Activated CD4-positive, alpha-beta memory T cell treated with anti-CD3 and anti-CD28 coated beads, Interleukin-2, amount 10 ng/mL, durations not matched to agents 7 days and 5 days (primary cell): ENCODE data around the gene COPS8. TPM values are rescaled to one million over a fixed set of nuclear protein-coding genes. Genes with fewer than 3 reads are reported as not detected.

ENCODE experiments used
- CTCF ChIA-PET: fragments of 350-600 bp; sonication (Branson Sonifier 250); formaldehyde crosslinking; loops from one replicate; lab custom pipeline; 2021; ENCODE audit warnings: antibody characterized with exemption, inconsistent platforms; lab: Charles Lee
- POLR2A ChIA-PET: fragments of 350-600 bp; sonication (Branson Sonifier 250); formaldehyde crosslinking; loops from one replicate; lab custom pipeline; 2021; ENCODE audit warnings: antibody characterized with exemption; lab: Charles Lee
- DNase-seq: peaks from one replicate; pipeline ENCODE4 v3.0.0-alpha.2; 2020
- H3K27ac Mint-ChIP-seq: one replicate; pipeline ENCODE4 v1.8.0; 2021; ENCODE audit warnings: mild to moderate bottlenecking, mixed read lengths
- H3K27me3 Mint-ChIP-seq: one replicate; pipeline ENCODE4 v1.8.0; 2021; ENCODE audit warnings: mixed read lengths
- H3K36me3 Mint-ChIP-seq: one replicate; pipeline ENCODE4 v1.8.0; 2021; ENCODE audit warnings: low read depth, mixed read lengths
- H3K4me1 Mint-ChIP-seq: one replicate; pipeline ENCODE4 v1.8.0; 2021; ENCODE audit warnings: mixed read lengths
- H3K4me3 Mint-ChIP-seq: one replicate; pipeline ENCODE4 v1.8.0; 2021; ENCODE audit warnings: mild to moderate bottlenecking, mixed read lengths
- H3K9me3 Mint-ChIP-seq: one replicate; pipeline ENCODE4 v1.8.0; 2021; ENCODE audit warnings: mixed read lengths
- total RNA-seq, 2 experiments: library from RNA; stranded (reverse); gene quantifications; one replicate each; pipeline ENCODE4 v1.2.3, GENCODE V29; 2021

Gene COPS8
- total RNA-seq, 2 experiments from 2014 or later, result 42.6 to 44.0 TPM

- H3K36me3 Mint-ChIP-seq, result no peaks in the 10 kb centered on the region
- H3K27me3 Mint-ChIP-seq, result no peaks in the 10 kb centered on the region
- H3K9me3 Mint-ChIP-seq, result no peaks in the 10 kb centered on the region
- CTCF ChIA-PET, result interaction anchor here (1.4 to 2.0 kb wide), 2 partner anchors 13 to 559 kb away, joined by 4 to 8 read pairs; partner anchors contain the start of gene COPS8
- H3K27ac Mint-ChIP-seq, result no peak overlapping the region
- no peaks in the 10 kb centered on the region for H3K4me1 Mint-ChIP-seq
- no peak overlapping the region for H3K4me3 Mint-ChIP-seq
- POLR2A ChIA-PET, result no interaction called here
- DNase-seq, result peak; percentile 71
Observed at GRCh38 chr2:237072067-237072931, 13.4 kb upstream of the COPS8 start.

- POLR2A ChIA-PET, result no interaction called here
- H3K9me3 Mint-ChIP-seq, result no peaks in the 10 kb centered on the region
- H3K4me1 Mint-ChIP-seq, result no peaks in the 10 kb centered on the region
- no peak overlapping the region for H3K27ac Mint-ChIP-seq
- DNase-seq, result no peak
- H3K4me3 Mint-ChIP-seq, result no peak overlapping the region
- H3K27me3 Mint-ChIP-seq, result no peaks in the 10 kb centered on the region
- CTCF ChIA-PET, result interaction anchor here (0.5 to 1.2 kb wide), 3 partner anchors 10 to 13 kb away, joined by 3 to 4 read pairs (median 3); partner anchors contain the start of gene COPS8
- H3K36me3 Mint-ChIP-seq, result no peaks in the 10 kb centered on the region
Observed at GRCh38 chr2:237073552-237073951, 12.1 kb upstream of the COPS8 start.

DNA sequence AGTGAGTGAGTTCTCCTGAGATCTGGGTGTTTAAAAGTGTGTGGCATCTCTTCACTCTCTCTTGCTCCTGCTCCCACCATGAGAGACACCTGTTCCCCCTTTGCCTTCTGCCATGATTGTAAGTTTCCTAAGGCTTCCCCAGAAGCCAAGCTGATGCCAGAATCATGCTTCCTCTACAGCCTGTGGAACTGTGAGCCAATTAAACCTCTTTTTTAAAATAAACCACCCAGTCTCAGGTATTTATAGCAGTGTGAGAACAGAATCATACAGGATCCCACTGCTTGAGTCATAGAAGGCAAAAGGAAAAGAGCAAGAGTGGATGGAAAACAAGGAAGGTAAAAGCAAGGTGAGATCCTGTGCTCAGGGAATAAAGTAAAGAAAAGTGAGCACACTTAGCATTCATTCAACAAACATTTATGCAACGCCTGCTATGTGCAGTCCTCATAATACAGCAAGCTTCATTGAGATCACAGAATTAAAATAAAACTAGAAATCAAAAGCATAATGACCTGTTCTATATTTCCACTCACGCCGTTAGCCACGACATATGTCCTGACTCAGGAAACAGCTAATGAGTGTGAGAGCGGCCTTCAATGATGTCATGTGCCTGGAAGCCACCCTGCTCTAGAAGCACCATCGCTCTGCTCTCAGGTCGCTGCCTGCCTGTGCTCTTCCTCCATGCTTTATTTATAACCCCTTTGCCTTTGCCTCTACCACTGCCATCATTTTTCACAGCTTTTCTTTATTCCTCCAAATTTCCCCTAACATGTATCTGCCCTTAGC, 11.3 kb upstream of the COPS8 start:
- H3K27ac Mint-ChIP-seq, result no peak overlapping the region
- H3K9me3 Mint-ChIP-seq, result no peaks in the 10 kb centered on the region
- no peak overlapping the region for H3K4me3 Mint-ChIP-seq
- no peaks in the 10 kb centered on the region for H3K27me3 Mint-ChIP-seq
- H3K4me1 Mint-ChIP-seq, result no peaks in the 10 kb centered on the region
- DNase-seq, result no peak
- CTCF ChIA-PET, result interaction anchor here (1.0 to 1.6 kb wide), 6 partner anchors 9 to 721 kb away, joined by 3 to 11 read pairs (median 4); partner anchors contain the start of gene COPS8
- no peaks in the 10 kb centered on the region for H3K36me3 Mint-ChIP-seq
- POLR2A ChIA-PET, result interaction anchor here (1.4 kb wide), 1 partner anchor 11 kb away, joined by 6 read pairs; the partner anchor contains the start of gene COPS8

GRCh38 chr2:237075749-237076599, 9.7 kb upstream of the COPS8 start:
- DNase-seq, result no peak
- H3K4me3 Mint-ChIP-seq, result no peak overlapping the region
- CTCF ChIA-PET, result interaction anchor here (1.2 to 1.6 kb wide), 2 partner anchors 9 to 723 kb away, joined by 4 to 11 read pairs; partner anchors contain the start of gene COPS8
- H3K4me1 Mint-ChIP-seq, result no peaks in the 10 kb centered on the region
- no peaks in the 10 kb centered on the region for H3K9me3 Mint-ChIP-seq
- POLR2A ChIA-PET, result interaction anchor here (1.4 kb wide), 1 partner anchor 9 kb away, joined by 6 read pairs; the partner anchor contains the start of gene COPS8
- H3K27ac Mint-ChIP-seq, result no peak overlapping the region
- no peaks in the 10 kb centered on the region for H3K36me3 Mint-ChIP-seq
- no peaks in the 10 kb centered on the region for H3K27me3 Mint-ChIP-seq

DNA sequence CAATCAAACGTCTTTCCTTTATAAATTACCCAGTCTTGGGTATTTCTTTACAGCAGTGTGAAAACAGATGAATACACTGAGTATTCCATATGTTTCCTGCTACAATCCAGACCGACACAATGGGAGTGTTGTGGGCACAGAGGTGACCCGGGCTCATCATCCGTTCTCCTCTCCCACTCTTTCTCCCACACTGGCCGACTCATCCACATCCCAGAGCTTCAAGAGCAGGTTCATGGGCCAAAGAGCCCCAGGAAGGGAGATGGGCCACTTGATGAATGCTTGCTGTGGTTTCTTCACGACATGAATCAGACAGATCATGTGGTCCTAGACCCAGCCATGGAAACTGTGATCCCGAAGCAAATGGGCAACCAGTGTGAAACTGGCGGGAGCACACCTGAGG, 4.1 kb upstream of the COPS8 start:
- H3K36me3 Mint-ChIP-seq, result peaks cover 3% of the 10 kb centered on the region
- no peak for DNase-seq
- no peak overlapping the region for H3K4me3 Mint-ChIP-seq
- no peaks in the 10 kb centered on the region for H3K27me3 Mint-ChIP-seq
- POLR2A ChIA-PET, result no interaction called here
- CTCF ChIA-PET, result no interaction called here
- no peak overlapping the region for H3K27ac Mint-ChIP-seq
- peaks cover 13% of the 10 kb centered on the region for H3K4me1 Mint-ChIP-seq
- no peaks in the 10 kb centered on the region for H3K9me3 Mint-ChIP-seq

- Mint-ChIP-seq H3K36me3 (peaks cover 3% of the 10 kb centered on the region), H3K4me1 (peaks cover 22% of the 10 kb centered on the region), H3K27me3 (no peaks in the 10 kb centered on the region), H3K9me3 (no peaks in the 10 kb centered on the region), H3K27ac (no peak overlapping the region), H3K4me3 (no peak overlapping the region)
- no peak for DNase-seq
- ChIA-PET CTCF (no interaction called here), POLR2A (no interaction called here)
Observed at GRCh38 chr2:237083026-237083425, 2.7 kb upstream of the COPS8 start.

DNA sequence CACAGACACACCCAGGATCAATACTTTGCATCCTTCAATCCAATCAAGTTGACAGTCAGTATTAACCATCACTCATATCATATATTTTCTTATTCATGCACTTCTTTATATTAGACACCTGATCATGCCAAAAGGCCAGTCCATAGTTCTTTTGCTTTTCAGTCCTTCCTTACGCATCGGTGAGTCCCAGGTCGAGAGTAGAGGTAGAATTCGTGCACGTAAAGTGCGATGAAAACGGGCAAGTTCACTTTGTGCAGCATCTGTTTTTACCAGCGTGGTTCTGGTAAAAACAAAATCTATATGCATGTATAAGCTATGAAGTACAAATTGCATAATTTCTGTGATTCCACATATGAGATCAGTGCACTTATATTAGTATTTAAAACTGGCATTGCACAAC, 1.2 kb upstream of the COPS8 start:
- Mint-ChIP-seq H3K4me1 (peaks cover 23% of the 10 kb centered on the region), H3K36me3 (peaks cover 3% of the 10 kb centered on the region), H3K27me3 (no peaks in the 10 kb centered on the region), H3K27ac (no peak overlapping the region), H3K4me3 (peak overlapping the region; percentile 99), H3K9me3 (no peaks in the 10 kb centered on the region)
- ChIA-PET CTCF (interaction anchor here (1.1 to 3.0 kb wide), 7 partner anchors 9 to 603 kb away, joined by 3 to 17 read pairs (median 4); no protein-coding TSS in a partner anchor), POLR2A (interaction anchor here (1.4 to 3.1 kb wide), 2 partner anchors 12 to 17 kb away, joined by 6 to 21 read pairs; no protein-coding TSS in a partner anchor)
- no peak for DNase-seq

DNA sequence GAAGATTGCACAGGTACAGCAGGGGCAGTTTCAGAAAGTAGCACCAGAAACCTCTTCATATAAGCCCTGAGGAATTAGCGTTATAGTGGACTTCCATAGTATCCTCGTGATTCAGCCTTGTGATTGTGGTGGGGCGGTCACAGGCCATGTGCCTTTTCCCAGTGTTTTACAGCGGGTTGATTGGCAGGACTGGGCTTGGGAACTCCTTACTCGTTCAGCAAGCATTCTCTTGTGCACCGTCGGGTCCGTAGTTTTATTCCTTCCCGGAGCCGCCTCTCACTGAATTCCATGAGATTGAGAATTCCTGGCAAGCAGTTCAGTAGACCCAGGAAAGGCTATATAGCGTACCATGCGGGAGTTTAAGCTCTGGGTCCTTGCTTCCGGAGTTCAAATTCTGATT, 5.2 kb downstream of the COPS8 start:
- no peaks in the 10 kb centered on the region for H3K27me3 Mint-ChIP-seq
- ChIA-PET POLR2A (no interaction called here), CTCF (no interaction called here)
- peaks cover 12% of the 10 kb centered on the region for H3K4me1 Mint-ChIP-seq
- no peak for DNase-seq
- H3K27ac Mint-ChIP-seq, result no peak overlapping the region
- peaks cover 13% of the 10 kb centered on the region for H3K36me3 Mint-ChIP-seq
- H3K9me3 Mint-ChIP-seq, result no peaks in the 10 kb centered on the region
- H3K4me3 Mint-ChIP-seq, result no peak overlapping the region

DNA sequence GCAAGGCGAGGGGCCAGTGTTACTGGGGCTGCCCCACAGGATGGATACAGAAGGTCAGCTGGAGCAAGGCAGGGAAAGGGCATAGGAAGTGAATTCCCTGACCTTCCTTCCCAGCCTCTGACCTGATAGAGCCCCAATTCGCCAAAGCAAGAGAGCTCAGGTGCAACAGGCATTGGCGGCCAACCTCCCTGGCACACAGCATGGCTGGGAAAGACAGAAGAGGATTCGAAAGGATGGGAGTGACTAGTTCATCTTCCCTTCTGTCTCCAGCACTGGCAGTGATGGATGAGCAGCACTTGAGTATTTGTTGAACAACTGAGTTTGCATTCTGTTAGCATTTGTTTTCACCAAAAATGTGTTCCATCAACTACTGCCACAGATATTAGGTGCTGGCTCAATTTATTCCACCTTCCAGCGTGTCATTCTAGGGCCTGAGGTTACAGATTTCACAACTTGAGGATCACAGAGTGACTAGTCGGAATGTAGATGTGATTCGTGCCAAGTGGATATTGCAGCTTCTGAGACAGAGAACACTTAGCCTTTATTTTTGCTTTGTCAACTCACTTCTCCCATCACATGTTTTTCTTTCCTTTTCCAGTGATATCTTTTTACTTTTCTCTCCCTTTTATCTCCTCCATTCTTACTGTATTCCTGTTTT, 6.2 kb downstream of the COPS8 start:
- no peak for DNase-seq
- Mint-ChIP-seq H3K4me3 (no peak overlapping the region), H3K4me1 (peaks cover 9% of the 10 kb centered on the region), H3K27ac (no peak overlapping the region), H3K27me3 (no peaks in the 10 kb centered on the region), H3K36me3 (peaks cover 22% of the 10 kb centered on the region), H3K9me3 (no peaks in the 10 kb centered on the region)
- POLR2A ChIA-PET, result no interaction called here
- CTCF ChIA-PET, result no interaction called here

DNA sequence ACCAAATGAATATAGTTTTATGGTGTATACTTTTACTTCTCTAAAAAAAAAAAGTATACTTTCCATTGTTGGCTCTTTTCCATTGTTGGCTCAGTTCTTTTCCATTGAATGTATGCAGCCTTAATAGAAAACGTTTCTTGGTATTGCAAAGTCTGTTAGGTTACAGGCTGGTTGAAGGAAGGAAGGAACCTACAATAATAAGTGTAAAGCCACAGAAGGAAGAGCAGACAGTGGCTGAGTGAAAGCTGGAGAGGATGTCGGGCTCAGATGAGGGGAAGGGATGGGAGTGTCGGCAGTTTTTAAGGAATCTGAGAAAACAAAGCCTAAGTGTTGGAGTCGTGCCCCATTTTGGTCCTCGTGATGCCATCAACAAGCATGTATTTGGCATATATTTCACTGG, 6.8 kb downstream of the COPS8 start:
- DNase-seq, result no peak
- ChIA-PET POLR2A (no interaction called here), CTCF (no interaction called here)
- Mint-ChIP-seq H3K4me3 (no peak overlapping the region), H3K4me1 (peaks cover 3% of the 10 kb centered on the region), H3K36me3 (peaks cover 25% of the 10 kb centered on the region), H3K27ac (no peak overlapping the region), H3K27me3 (no peaks in the 10 kb centered on the region), H3K9me3 (no peaks in the 10 kb centered on the region)

DNA sequence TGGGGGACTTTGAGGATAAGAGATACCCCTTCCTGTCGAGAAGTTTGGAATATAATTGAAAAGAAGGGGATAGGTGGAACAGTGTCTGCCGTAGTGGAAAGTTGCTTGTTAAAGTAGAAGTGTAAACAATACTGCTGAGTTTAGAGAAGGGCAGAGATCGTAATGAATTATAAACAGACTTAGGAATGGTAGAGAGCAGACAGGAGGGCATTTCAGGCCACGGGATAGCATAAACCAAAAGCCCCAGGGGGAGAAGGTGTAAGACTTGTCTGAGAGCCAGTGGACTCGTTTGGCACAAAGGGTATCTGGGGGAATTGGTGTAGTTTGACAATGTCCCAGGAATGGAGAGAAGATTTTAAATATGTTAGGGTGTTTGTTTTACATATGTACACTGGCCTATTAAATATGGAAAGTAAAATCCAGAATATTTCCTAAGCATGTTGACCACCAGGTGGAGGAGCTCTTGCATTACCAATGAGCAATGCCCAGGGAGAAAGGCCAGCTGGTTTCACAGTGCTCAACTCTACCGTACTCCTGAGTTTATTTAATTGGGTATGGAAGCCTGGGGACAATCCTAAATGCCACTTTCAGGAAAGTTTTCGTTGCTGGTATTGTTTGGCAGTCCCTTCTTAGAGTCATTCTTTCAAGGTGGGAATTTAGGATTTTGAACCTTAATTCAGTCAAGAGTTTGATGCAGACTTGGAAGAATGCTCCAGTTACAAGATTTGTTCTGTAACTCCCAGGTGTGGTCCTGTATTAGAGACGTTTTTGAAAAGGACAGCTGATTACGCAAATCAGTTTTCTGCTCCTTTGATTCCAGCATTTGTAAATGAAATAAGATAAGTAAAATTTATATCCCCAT, 7.5 kb downstream of the COPS8 start:
- CTCF ChIA-PET, result no interaction called here
- Mint-ChIP-seq H3K9me3 (no peaks in the 10 kb centered on the region), H3K27ac (no peak overlapping the region), H3K27me3 (no peaks in the 10 kb centered on the region), H3K4me3 (no peak overlapping the region), H3K4me1 (peaks cover 1% of the 10 kb centered on the region), H3K36me3 (peaks cover 25% of the 10 kb centered on the region)
- POLR2A ChIA-PET, result no interaction called here
- no peak for DNase-seq
